Effector memory CD8-positive, alpha-beta T cell (primary cell): ENCODE results near the gene TTLL5.
"Not testable (repeated sequence)": the region's sequence is repeated elsewhere in the genome, so short reads cannot be mapped to it uniquely, and the experiment has no call there.

ENCODE experiments used
- ATAC-seq: fragments of 150-1000 bp; cut with Tn5 transposase; replicated peaks from 2 replicates; pipeline ENCODE4 v1.10.0; 2021; ENCODE audit warnings: mild to moderate bottlenecking, moderate library complexity
- DNase-seq, 3 experiments: peaks; one replicate each; pipeline ENCODE4 v3.0.0; 2021
- H3K27ac Mint-ChIP-seq, 2 donors: one replicate each; pipeline ENCODE4 v1.8.0; 2022; ENCODE audit warnings: mild to moderate bottlenecking in 2 of 2, mixed read lengths in 2 of 2, moderate library complexity in 2 of 2
- H3K27me3 Mint-ChIP-seq, 2 donors: one replicate each; pipeline ENCODE4 v1.8.0; 2022; ENCODE audit warnings: mixed read lengths in 2 of 2
- H3K36me3 Mint-ChIP-seq: one replicate; pipeline ENCODE4 v1.8.0; 2022; ENCODE audit warnings: mild to moderate bottlenecking, moderate library complexity, mixed read lengths; ENCODE audit not compliant: insufficient read depth
- H3K4me1 Mint-ChIP-seq, 2 donors: one replicate each; pipeline ENCODE4 v1.8.0; 2022; ENCODE audit warnings: low read depth in 2 of 2, mixed read lengths in 2 of 2
- H3K4me3 Mint-ChIP-seq, 2 donors: one replicate each; pipeline ENCODE4 v1.8.0; 2022; ENCODE audit warnings: mild to moderate bottlenecking in 2 of 2, mixed read lengths in 2 of 2, moderate library complexity in 2 of 2
- H3K9me3 Mint-ChIP-seq, 2 donors: one replicate each; pipeline ENCODE4 v1.8.0; 2022; ENCODE audit warnings: mixed read lengths in 2 of 2

TTLL5 gene

DNA sequence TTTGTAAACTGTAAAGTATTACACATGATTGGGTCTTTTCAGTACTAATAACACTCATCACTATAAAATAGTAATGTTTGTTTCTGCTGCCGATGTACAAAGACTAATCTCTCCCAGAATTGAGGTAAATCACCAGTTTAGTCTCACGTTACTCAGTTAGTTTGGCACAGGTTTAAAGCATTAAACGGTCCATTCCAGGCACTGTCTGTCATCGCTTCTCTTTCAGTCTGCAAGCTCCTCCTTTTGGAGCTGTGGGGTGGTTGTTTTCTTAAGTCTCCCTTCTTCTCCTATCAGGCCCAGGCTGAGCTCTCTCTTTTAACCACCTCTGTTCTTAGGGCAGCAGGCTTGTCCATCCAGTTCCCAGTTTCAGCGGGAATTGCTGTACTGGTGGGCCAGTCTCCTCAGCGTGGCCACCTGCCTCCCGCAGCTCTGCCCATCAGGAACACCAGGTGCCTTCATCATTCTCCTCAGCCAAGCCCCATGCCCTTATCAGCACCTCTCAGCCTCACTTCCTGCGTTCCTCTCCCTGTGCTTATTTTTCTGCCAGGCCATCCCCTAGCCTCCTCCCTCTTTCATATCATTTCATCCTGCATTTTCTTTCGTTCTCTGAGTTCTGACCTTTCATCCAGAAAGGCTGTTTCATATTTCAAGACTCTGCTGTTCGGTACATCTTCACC is 171.7 kb downstream of the TTLL5 start:
- ATAC-seq = no peak
- peaks cover 2% of the 10 kb centered on the region for H3K36me3 Mint-ChIP-seq
- H3K27me3 Mint-ChIP-seq = no peaks in the 10 kb centered on the region
- no peak overlapping the region for H3K27ac Mint-ChIP-seq
- no peak overlapping the region for H3K4me3 Mint-ChIP-seq
- DNase-seq = no peak
- H3K4me1 Mint-ChIP-seq = no peaks in the 10 kb centered on the region
- H3K9me3 Mint-ChIP-seq = no peaks in the 10 kb centered on the region

DNA sequence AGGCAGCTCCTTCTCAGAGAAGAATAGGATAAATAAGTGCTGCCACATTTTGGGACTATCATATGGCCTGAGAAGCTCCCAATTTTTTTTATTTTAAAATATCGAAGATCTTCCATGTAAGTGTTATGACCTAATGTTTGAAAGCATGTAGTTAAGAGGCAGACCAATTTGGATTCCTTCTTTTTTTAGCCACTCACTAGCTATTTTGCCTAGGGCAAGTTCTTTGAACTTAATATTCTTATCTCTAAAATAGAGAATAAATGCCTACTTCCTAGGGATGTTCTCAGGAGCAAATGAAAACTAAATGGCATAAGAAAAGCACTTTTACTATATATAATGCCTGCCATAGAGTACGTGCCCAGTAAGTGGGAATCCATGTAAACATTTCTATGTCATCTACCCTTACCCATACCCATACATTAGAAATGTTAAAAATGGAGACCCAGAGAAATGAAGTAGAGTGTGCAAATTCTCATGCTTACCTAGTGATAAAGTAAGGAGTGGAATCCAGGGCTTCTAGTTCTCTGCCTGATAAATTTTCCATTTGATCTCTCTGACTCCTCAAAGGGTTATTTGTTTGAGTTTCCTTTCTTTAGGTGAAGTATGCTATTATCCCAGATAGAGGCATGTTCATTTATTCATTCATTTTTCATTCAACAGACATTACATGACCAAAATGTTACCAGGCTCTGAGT is 172.4 kb downstream of the TTLL5 start:
- no peaks in the 10 kb centered on the region for H3K9me3 Mint-ChIP-seq

DNA sequence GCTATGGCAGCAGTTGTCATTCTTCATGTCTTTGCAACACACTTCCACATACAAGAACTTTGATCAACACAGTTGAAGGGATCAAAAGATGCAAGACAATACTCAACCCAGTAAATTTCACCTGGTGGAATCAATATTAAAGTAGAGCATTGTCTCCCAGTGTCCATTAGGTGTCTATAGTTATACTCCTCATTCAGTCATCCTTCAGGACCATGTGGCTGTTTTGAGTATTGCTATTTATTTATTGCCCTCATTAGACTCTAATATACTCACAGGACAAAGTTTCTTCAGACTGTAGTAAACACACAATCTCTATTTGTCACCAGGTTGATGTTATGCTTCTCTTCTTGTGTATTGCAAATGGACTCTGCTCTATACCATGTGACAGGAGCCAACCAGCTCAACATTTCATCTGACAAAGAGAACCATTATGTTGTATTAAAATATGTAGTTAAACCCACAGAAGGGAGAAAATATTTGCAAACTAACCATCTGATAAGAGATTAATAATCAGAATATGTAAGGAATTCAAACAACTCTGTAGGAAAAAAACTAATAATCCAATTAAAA is 174.2 kb downstream of the TTLL5 start:
- no peaks in the 10 kb centered on the region for H3K9me3 Mint-ChIP-seq
- no peak for ATAC-seq
- H3K4me3 Mint-ChIP-seq = no peak overlapping the region
- H3K4me1 Mint-ChIP-seq = no peaks in the 10 kb centered on the region
- peaks cover 2% of the 10 kb centered on the region for H3K36me3 Mint-ChIP-seq
- H3K27ac Mint-ChIP-seq = no peak overlapping the region
- no peak for DNase-seq
- no peaks in the 10 kb centered on the region for H3K27me3 Mint-ChIP-seq

More for the DNA sequence above, 172.4 kb downstream of the TTLL5 start:
- Mint-ChIP-seq H3K27me3 (no peaks in the 10 kb centered on the region), H3K4me1 (no peaks in the 10 kb centered on the region), H3K27ac (no peak overlapping the region), H3K4me3 (no peak overlapping the region), H3K36me3 (peaks cover 2% of the 10 kb centered on the region)
- ATAC-seq (no peak), DNase-seq (no peak)

DNA sequence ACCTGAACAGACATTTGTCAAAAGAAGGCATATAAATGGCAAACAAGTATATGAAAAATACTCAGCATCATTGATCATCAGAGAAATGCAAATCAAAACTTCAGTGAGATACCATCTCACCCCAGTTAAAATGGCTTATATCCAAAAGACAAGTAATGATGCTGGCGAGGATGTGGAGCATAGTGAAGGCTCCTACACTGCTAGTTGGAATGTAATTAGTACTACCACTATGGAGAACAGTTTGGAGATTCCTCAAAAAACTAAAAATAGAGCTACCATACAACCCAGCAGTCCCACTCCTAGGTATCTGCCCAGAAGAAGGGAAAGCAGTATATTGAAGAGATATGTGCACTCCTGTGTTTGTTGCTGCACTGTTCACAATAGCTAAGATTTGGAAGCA is 174.7 kb downstream of the TTLL5 start:
- H3K27me3 Mint-ChIP-seq = no peaks in the 10 kb centered on the region
- no peaks in the 10 kb centered on the region for H3K4me1 Mint-ChIP-seq
- DNase-seq = no peak
- H3K27ac Mint-ChIP-seq = no peak overlapping the region
- no peak for ATAC-seq
- H3K4me3 Mint-ChIP-seq = no peak overlapping the region
- peaks cover 2% of the 10 kb centered on the region for H3K36me3 Mint-ChIP-seq
- no peaks in the 10 kb centered on the region for H3K9me3 Mint-ChIP-seq

DNA sequence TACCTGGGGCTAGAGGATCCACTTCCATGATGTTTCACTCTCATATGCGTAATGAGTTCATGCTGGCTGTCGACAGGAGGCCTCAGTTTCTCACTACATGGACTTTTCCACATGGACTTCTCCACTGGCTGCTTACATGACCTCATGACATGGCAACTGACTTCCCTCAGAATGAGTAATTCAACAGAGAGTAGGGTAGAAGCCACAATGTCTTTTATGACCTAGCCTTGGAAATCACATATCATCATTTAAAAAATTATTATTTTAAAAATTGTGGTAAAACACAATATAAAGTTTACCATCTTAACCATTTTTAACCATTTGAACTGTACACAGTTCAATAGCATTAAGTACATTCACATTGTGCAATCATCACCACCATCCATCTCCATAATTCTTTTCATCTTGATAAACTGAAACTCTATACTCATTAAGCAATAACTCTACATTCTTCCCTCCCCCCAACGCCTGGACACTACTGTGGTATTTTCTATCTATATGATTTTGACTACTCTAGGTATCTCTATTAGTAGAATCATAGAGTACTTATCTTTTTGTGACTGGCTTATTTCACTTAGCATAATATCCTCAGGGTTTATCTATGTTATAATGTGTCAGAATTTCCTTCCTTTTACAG is 176.2 kb downstream of the TTLL5 start:
- Mint-ChIP-seq H3K27me3 (no peaks in the 10 kb centered on the region), H3K4me3 (no peak overlapping the region), H3K9me3 (no peaks in the 10 kb centered on the region), H3K36me3 (peaks cover 2% of the 10 kb centered on the region), H3K4me1 (no peaks in the 10 kb centered on the region), H3K27ac (no peak overlapping the region)
- DNase-seq (no peak), ATAC-seq (no peak)

DNA sequence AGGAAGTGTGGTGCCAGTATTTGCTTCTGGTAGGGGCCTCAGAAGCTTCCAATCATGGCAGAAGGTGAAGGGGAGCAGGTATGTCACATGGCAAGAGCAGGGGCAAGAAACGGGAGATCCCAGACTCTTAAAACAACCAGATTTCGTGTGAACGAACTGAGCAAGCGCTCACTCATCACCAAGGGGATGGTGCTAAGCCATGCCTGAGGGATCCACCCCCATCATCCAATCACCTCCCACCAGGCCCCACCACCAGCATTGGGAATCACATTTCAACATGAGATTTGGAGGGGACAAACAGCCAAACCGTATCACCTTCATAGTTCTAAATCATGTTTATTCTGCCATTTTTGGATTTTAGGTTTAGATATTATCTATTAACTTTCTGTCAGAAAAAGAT is 179.9 kb downstream of the TTLL5 start:
- no peak for ATAC-seq
- no peaks in the 10 kb centered on the region for H3K9me3 Mint-ChIP-seq

DNA sequence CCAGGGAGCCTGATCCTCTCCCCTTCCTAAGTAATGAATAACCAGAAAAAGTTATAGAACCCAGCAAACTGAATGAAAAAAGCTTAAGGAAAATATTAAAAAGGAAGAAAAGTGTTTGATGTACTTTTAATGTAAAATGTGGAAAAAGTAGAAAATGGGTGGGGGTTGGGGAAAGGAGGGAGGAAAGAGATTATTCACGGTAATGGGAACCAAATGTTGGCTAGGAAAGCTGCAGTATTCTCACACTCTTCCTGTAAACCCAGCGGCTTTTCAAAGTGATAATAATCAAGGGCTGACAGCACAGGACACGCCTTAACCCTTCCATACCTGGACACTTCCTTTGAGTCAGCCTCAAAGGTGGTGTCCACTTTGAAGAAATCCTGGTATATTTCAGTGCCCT is 181.5 kb downstream of the TTLL5 start:
- no peaks in the 10 kb centered on the region for H3K4me1 Mint-ChIP-seq
- H3K36me3 Mint-ChIP-seq = peaks cover 2% of the 10 kb centered on the region
- H3K4me3 Mint-ChIP-seq = no peak overlapping the region
- ATAC-seq (no peak), DNase-seq (no peak)
- H3K9me3 Mint-ChIP-seq = no peaks in the 10 kb centered on the region
- no peaks in the 10 kb centered on the region for H3K27me3 Mint-ChIP-seq
- no peak overlapping the region for H3K27ac Mint-ChIP-seq

More for the DNA sequence above, 179.9 kb downstream of the TTLL5 start:
- Mint-ChIP-seq H3K4me3 (no peak overlapping the region), H3K27ac (no peak overlapping the region), H3K27me3 (no peaks in the 10 kb centered on the region), H3K4me1 (no peaks in the 10 kb centered on the region), H3K36me3 (no peaks in the 10 kb centered on the region)
- DNase-seq = no peak

DNA sequence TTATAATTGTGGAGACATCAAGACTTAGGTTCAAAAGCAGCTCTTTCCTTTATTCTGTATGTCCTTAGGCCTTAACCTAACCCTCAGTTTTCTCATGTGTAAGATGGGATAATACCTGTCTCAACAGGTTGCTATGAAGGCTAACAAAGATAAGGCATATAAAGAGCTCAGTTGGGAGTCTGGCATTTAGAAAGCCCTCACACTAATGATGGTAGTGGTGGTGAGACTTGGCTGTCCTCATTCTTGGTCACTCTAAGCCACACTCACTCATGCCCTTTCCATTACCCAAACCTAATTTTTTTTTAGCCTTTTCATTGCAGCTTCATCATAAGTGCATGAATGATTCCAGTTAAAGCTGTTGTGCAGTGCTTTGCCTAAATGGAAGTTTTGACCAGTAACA is 183.4 kb downstream of the TTLL5 start:
- peaks cover 2% of the 10 kb centered on the region for H3K36me3 Mint-ChIP-seq
- no peak overlapping the region for H3K4me3 Mint-ChIP-seq
- DNase-seq = no peak
- no peaks in the 10 kb centered on the region for H3K4me1 Mint-ChIP-seq
- H3K27ac Mint-ChIP-seq = no peak overlapping the region
- ATAC-seq = no peak
- H3K27me3 Mint-ChIP-seq = no peaks in the 10 kb centered on the region
- no peaks in the 10 kb centered on the region for H3K9me3 Mint-ChIP-seq

DNA sequence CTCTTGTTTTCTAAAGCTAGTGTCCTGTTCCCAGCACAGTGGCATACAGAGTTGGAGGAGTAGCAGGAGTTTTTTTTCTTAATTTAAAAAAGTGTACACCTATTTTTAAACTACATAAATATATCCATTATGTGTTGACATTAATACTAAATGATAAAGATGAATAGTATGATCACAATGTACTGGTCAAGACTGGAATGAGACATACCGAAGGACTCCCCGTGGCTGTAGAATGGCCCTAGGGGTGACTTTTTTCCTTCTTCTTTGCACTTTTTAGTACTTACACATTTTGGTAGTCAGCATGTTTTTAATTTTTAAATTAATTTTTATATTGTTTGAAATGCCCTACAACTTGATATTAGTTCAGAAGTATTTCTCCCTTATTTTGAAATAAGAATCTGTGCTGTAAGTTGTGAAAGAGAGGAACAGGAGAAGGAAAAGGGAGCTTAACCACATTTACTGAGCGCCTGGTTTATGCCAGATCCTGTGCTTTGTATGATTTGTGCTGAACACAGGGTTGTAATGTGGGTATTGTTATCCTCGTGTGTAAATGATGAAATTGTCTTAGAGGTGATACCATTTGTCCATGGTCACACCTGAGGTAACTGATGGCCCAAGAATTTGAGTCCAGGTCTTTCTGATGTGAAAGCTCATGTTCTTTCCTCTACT is 184.2 kb downstream of the TTLL5 start:
- Mint-ChIP-seq H3K27ac (no peak overlapping the region), H3K9me3 (no peaks in the 10 kb centered on the region), H3K27me3 (no peaks in the 10 kb centered on the region), H3K4me1 (no peaks in the 10 kb centered on the region), H3K36me3 (peaks cover 2% of the 10 kb centered on the region), H3K4me3 (no peak overlapping the region)
- ATAC-seq (no peak), DNase-seq (no peak)

DNA sequence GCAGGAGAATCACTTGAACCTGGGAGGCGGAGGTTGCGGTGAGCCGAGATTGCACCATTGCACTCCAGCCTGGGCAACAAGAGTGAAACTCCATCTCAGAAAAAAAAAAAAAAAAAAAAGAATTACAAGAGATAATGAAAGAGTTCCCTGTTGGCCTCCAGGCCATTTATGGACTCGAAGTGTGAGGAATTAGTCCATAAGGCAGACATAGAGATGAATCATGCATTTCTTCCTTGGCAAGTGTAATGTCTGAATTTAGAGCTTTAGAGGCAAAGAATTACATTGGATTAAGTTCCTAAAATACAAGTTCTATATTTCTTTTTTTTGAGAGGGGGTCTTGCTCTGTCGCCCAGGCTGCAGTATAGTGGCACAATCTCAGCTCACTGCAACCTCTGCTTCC is 185.6 kb downstream of the TTLL5 start:
- not testable (repeated sequence) for H3K36me3 Mint-ChIP-seq, H3K9me3 Mint-ChIP-seq, H3K4me3 Mint-ChIP-seq, H3K27me3 Mint-ChIP-seq, H3K4me1 Mint-ChIP-seq, DNase-seq, ATAC-seq, H3K27ac Mint-ChIP-seq

DNA sequence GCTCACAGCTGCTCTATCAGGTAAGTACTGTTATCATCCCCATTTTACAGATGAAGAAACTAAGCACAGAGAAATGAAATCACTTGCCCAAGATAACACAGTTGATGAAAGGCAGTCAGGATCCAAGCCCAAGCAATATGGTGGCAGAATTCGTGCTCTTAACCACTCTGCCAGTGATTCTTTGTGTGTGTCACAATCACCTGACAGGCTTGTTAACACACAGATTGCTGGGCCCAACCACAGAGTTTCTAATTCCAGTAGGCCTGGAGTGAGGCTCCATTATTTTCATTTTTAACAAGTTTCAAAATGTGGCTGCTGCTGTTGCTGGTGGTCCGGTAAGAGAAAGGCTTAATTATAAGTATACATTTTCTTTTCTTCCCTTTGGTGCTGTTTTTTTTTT is 186.5 kb downstream of the TTLL5 start:
- Mint-ChIP-seq H3K9me3 (no peaks in the 10 kb centered on the region), H3K27ac (no peak overlapping the region), H3K4me1 (no peaks in the 10 kb centered on the region), H3K4me3 (no peak overlapping the region), H3K36me3 (peaks cover 2% of the 10 kb centered on the region), H3K27me3 (no peaks in the 10 kb centered on the region)
- DNase-seq = no peak
- no peak for ATAC-seq

DNA sequence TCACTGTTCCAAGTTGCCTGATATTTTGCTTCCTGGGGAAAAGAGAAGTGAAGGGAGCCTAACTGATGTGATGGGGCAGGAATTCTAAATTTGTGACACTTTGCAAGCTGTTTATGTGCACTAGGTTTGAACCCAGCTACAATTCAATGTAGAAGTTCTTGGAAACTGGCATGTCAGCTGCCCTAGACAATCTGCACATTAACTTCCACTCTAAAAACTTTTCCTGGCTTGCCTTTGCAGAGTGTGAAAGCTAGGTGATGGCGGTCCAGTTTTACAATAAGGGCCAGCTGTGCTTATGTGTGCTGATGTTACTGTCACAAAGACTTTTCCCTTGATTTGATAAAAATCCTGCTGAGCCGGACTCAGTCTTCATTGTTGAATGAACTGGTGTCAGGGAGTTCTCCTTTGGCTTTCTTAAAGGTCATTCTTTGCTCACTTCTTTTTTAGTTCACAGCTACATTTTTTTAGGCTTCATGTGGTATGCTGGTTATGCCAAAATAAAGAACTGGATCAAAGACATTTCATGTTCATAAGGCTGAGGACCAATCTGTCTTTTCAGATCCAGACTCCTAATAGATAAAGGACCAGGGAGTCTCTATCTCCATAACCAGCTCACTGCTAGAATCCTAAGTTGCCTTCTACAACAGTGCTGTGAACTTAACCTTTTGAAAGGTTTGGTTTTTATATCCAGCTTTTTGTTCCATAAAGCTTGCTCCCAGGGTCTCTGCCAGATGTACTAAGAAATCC is 187.3 kb downstream of the TTLL5 start:
- no peak overlapping the region for H3K27ac Mint-ChIP-seq
- H3K27me3 Mint-ChIP-seq = no peaks in the 10 kb centered on the region
- no peaks in the 10 kb centered on the region for H3K4me1 Mint-ChIP-seq
- H3K4me3 Mint-ChIP-seq = no peak overlapping the region
- no peaks in the 10 kb centered on the region for H3K9me3 Mint-ChIP-seq
- peaks cover 2% of the 10 kb centered on the region for H3K36me3 Mint-ChIP-seq
- DNase-seq = no peak
- ATAC-seq = no peak

DNA sequence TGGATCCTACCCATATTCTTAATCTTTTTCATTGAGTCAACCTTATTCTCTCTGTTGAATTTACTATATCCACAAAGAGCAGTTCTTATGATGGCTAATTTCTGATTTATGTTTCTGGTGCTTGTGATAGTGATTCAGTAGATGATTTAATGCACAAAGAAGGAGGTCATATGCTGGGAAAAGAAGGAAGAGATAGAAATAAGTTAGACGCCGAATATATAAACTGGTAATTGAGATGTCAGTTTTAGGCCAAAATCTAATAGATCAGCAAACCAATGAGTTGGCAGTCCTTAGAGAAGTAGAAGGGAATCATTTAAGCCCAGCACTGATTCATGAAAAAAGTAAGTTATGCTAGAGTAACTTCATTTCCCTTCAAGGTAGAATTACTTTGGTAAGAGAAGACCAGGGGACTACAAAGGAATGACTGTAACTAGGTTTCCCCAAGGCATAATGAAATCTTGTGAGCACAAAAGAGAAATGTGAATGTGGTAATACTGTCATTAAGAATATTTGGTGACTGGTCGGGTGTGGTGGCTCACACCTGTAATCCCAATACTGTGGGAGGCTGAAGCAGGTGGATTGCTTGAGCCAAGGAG is 188.4 kb downstream of the TTLL5 start:
- Mint-ChIP-seq H3K27me3 (no peaks in the 10 kb centered on the region), H3K4me1 (no peaks in the 10 kb centered on the region), H3K4me3 (no peak overlapping the region), H3K9me3 (no peaks in the 10 kb centered on the region), H3K27ac (no peak overlapping the region), H3K36me3 (peaks cover 2% of the 10 kb centered on the region)
- ATAC-seq = no peak
- DNase-seq = no peak
